AML-193 (cell line): ENCODE results near the gene SLC16A1.
"Not testable (repeated sequence)": the region's sequence is repeated elsewhere in the genome, so short reads cannot be mapped to it uniquely, and the experiment has no call there.

Experiments used
- DNase-seq, 2 experiments: peaks; one replicate each; lab custom pipeline; 2025; lab: John Stamatoyannopoulos, UW

Gene SLC16A1

GRCh38 chr1:112964347-112964746 lies 8.4 kb upstream of the SLC16A1 start:
- no peak for DNase-seq

GRCh38 chr1:112961072-112961471 lies 5.1 kb upstream of the SLC16A1 start:
- DNase-seq, result no peak

- no peak for DNase-seq
Observed at GRCh38 chr1:112960384-112960783, 4.4 kb upstream of the SLC16A1 start.

GRCh38 chr1:112958236-112958635 lies 2.2 kb upstream of the SLC16A1 start:
- DNase-seq, result not testable (repeated sequence)

- DNase-seq, result peak in 1 of 2 experiments; percentile 4
Observed at GRCh38 chr1:112957133-112957812, 1.3 kb upstream of the SLC16A1 start.

GRCh38 chr1:112956544-112957132 lies 642 bp upstream of the SLC16A1 start:
- peak in 1 of 2 experiments; percentile 21 for DNase-seq

GRCh38 chr1:112954945-112955772 lies 837 bp downstream of the SLC16A1 start:
- DNase-seq, result peak; percentile 46 to 58

GRCh38 chr1:112954017-112954650 lies 1.9 kb downstream of the SLC16A1 start:
- DNase-seq, result no peak

- DNase-seq, result no peak
Observed at GRCh38 chr1:112950426-112950825, 5.6 kb downstream of the SLC16A1 start.

GRCh38 chr1:112946683-112947082 lies 9.3 kb downstream of the SLC16A1 start:
- no peak for DNase-seq

GRCh38 chr1:112939810-112940209 lies 16.2 kb downstream of the SLC16A1 start:
- no peak for DNase-seq

GRCh38 chr1:112938210-112938609 lies 17.8 kb downstream of the SLC16A1 start:
- no peak for DNase-seq

- DNase-seq, result no peak
Observed at GRCh38 chr1:112937495-112937894, 18.5 kb downstream of the SLC16A1 start.

GRCh38 chr1:112937070-112937469 lies 18.9 kb downstream of the SLC16A1 start:
- no peak for DNase-seq

GRCh38 chr1:112935461-112936111 lies 20.4 kb downstream of the SLC16A1 start:
- DNase-seq, result peak; percentile 27 to 48

GRCh38 chr1:112934577-112934976 lies 21.4 kb downstream of the SLC16A1 start:
- no peak for DNase-seq

GRCh38 chr1:112933820-112934571 lies 22.0 kb downstream of the SLC16A1 start:
- DNase-seq, result no peak

- DNase-seq, result no peak
Observed at GRCh38 chr1:112929979-112930378, 26.0 kb downstream of the SLC16A1 start.

GRCh38 chr1:112927462-112927990 lies 28.5 kb downstream of the SLC16A1 start:
- DNase-seq, result no peak

GRCh38 chr1:112926858-112927257 lies 29.1 kb downstream of the SLC16A1 start:
- no peak for DNase-seq

- DNase-seq, result no peak
Observed at GRCh38 chr1:112925015-112925414, 31.0 kb downstream of the SLC16A1 start.
